HepG2 (cell line): ENCODE data around the gene ARAP3.

Experiments
- EZH2 ChIP-seq: conservative IDR thresholded peaks from 2 replicates; pipeline ENCODE4 v1.6.1; 2012; ENCODE audit warnings: mild to moderate bottlenecking, low read depth, low read length, moderate library complexity
- HCFC1 ChIP-seq: fragments of 150-350 bp; IDR thresholded peaks from 2 replicates; pipeline ENCODE4 v1.6.1; 2014; ENCODE audit warnings: low read depth, low read length
- POGZ ChIP-seq: sonication (generic); formaldehyde crosslinking; IDR thresholded peaks from 2 replicates; pipeline ENCODE4 v1.4.0; 2020; ENCODE audit warnings: mild to moderate bottlenecking, missing genetic modification reagents
- ZNF3 ChIP-seq: IDR thresholded peaks from 2 replicates; pipeline ENCODE4 v1.7.0; 2017; ENCODE audit warnings: inconsistent platforms

DNA sequence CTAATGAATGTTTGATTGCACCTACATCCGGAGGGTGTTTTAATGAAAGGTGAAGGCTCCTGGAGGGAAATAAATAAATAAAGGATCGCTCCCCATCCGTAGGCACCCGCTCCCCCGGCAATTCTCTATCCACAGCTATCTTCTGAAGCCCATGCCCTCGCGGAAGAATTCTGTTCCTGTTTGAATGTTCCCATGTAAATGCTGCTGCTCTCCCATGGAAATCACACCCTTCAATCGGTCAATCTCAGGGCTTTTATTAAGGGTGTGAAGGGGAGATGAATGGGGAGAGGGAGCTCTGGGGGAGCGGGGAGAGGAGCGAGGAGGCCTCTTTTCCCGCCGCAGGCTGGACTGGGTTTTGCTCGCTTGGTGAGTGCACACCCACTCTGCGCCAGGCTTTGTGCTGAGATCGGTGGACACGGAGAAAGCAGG lies 21.1 kb upstream of the ARAP3 start:
- TF ChIP-seq EZH2, result no peak
- no peak for TF ChIP-seq POGZ (CRISPR knock-in tag)
- TF ChIP-seq ZNF3 (CRISPR knock-in tag), result no peak
- TF ChIP-seq HCFC1, result no peak
